Esophagus squamous epithelium (tissue), 4 donors: ENCODE data around the gene PREX1.

Experiments used
- CTCF ChIP-seq, 6 experiments: fragments of 450-650 bp in 4 of 6; fragments of 200-600 bp in 2 of 6; sonication (generic) in 2 of 6; IDR thresholded peaks; one replicate each; pipeline ENCODE4 v1.5.1; 2016 to 2019; ENCODE audit warnings: antibody characterized with exemption in 6 of 6, mild to moderate bottlenecking in 4 of 6, moderate library complexity in 4 of 6
- POLR2A ChIP-seq, 4 donors: fragments of 450-650 bp; IDR thresholded peaks; one replicate each; pipeline ENCODE4 v1.6.1; 2017; ENCODE audit warnings: antibody characterized with exemption in 4 of 4, mild to moderate bottlenecking in 4 of 4, moderate library complexity in 3 of 4

- TF ChIP-seq CTCF (IDR thresholded peaks at IDR 0.05) (no peak), POLR2A (IDR thresholded peaks at IDR 0.05) (no peak)
These were observed 169.7 kb downstream of the PREX1 start for GRCh38 chr20:48658198-48658476.
